Ascending aorta (tissue), 2 donors: ENCODE results near the gene ANKRD42. TPM values are rescaled to one million over a fixed set of nuclear protein-coding genes. Genes with fewer than 3 reads are reported as not detected.
A peak's percentile ranks its signal among the peaks of the same experiment; 100 is the strongest.

Experiments used
- DNase-seq, 2 donors: peaks; one replicate each; pipeline ENCODE4 v3.0.0-alpha.2; 2019; ENCODE audit warnings: low spot score in 2 of 2
- H3K27ac ChIP-seq, 2 donors: fragments of 200-600 bp; sonication (generic); one replicate each; pipeline ENCODE4 v1.5.1; 2016 to 2017; ENCODE audit warnings: mild to moderate bottlenecking in 1 of 2
- H3K27me3 ChIP-seq: fragments of 200-600 bp; sonication (generic); one replicate; pipeline ENCODE4 v1.5.1; 2017
- H3K36me3 ChIP-seq, 2 donors: fragments of 200-600 bp; sonication (generic); one replicate each; pipeline ENCODE4 v1.5.1; 2016
- H3K4me1 ChIP-seq, 2 donors: fragments of 200-600 bp; sonication (generic); one replicate each; pipeline ENCODE4 v1.5.1; 2016 to 2017; ENCODE audit warnings: mild to moderate bottlenecking in 1 of 2
- H3K4me3 ChIP-seq, 2 donors: fragments of 200-600 bp; sonication (generic); one replicate each; pipeline ENCODE4 v1.5.1; 2016 to 2017; ENCODE audit warnings: mild to moderate bottlenecking in 1 of 2
- H3K9me3 ChIP-seq, 2 donors: fragments of 200-600 bp; sonication (generic); one replicate each; pipeline ENCODE4 v1.5.1; 2016
- intact Hi-C: fragments of 100-400 bp; cut with DNase I; formaldehyde crosslinking; loops from one replicate; pipeline ENCODE4 v1.15.1; 2023
- total RNA-seq: library from RNA; depleted of rRNA; stranded (reverse); fragments of >200 nt; gene quantifications from one replicate; pipeline ENCODE4 v1.1.0, GENCODE V29; 2016
- TF ChIP-seq, protein P1 (sequence below), 3 experiments: fragments of 200-600 bp in 2 of 3; fragments of 450-650 bp in 1 of 3; sonication (generic) in 2 of 3; IDR thresholded peaks; one replicate each; pipeline ENCODE4 v1.5.1; 2016 to 2019; ENCODE audit warnings: antibody characterized with exemption in 3 of 3, mild to moderate bottlenecking in 1 of 3, moderate library complexity in 1 of 3

The ANKRD42 gene
- total RNA-seq, 1 donor from 2014 or later, result 25.1 TPM

GRCh38 chr11:83285151-83285770 is 91.7 kb downstream of the ANKRD42 start:
- Histone ChIP-seq H3K9me3 (no peaks in the 10 kb centered on the region), H3K4me1 (peaks cover 0 to 20% of the 10 kb centered on the region in 2 donors), H3K36me3 (no peaks in the 10 kb centered on the region), H3K27ac (peak overlapping the region; percentile 94 to 98), H3K27me3 (no peaks in the 10 kb centered on the region), H3K4me3 (peak overlapping the region; percentile 86 to 87)
- intact Hi-C loops, result loop anchor here (5.0 kb wide), 2 partner anchors 213 to 553 kb away; partner anchors contain the start of genes FAM181B and RAB30
- no peak for DNase-seq
- TF ChIP-seq, protein P1, sequence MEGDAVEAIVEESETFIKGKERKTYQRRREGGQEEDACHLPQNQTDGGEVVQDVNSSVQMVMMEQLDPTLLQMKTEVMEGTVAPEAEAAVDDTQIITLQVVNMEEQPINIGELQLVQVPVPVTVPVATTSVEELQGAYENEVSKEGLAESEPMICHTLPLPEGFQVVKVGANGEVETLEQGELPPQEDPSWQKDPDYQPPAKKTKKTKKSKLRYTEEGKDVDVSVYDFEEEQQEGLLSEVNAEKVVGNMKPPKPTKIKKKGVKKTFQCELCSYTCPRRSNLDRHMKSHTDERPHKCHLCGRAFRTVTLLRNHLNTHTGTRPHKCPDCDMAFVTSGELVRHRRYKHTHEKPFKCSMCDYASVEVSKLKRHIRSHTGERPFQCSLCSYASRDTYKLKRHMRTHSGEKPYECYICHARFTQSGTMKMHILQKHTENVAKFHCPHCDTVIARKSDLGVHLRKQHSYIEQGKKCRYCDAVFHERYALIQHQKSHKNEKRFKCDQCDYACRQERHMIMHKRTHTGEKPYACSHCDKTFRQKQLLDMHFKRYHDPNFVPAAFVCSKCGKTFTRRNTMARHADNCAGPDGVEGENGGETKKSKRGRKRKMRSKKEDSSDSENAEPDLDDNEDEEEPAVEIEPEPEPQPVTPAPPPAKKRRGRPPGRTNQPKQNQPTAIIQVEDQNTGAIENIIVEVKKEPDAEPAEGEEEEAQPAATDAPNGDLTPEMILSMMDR (IDR thresholded peaks at IDR 0.05), result no peak

- H3K36me3 ChIP-seq, result no peaks in the 10 kb centered on the region
- TF ChIP-seq, protein P1 (IDR thresholded peaks at IDR 0.05), result peak in 1 of 3 experiments; percentile 22
- H3K27me3 ChIP-seq, result no peaks in the 10 kb centered on the region
- peaks cover 0 to 20% of the 10 kb centered on the region in 2 donors for H3K4me1 ChIP-seq
- no peaks in the 10 kb centered on the region for H3K9me3 ChIP-seq
- intact Hi-C loops, result loop anchor here (1.0 to 5.0 kb wide), 5 partner anchors 93 to 554 kb away; partner anchors contain the start of genes ANKRD42, FAM181B, PRCP and RAB30
- peak within 1 kb of the TSS; percentile 94 to 98 for H3K27ac ChIP-seq
- peak; percentile 89 to 98 for DNase-seq
- H3K4me3 ChIP-seq, result peak within 1 kb of the TSS; percentile 86 to 87
These were observed 92.4 kb downstream of the ANKRD42 start, which contains the start of gene CCDC90B for GRCh38 chr11:83285771-83286528. TSS of gene CCDC90B (minus strand) at chr11:83286367. CDS start at chr11:83285972, 395 bp downstream.

DNA sequence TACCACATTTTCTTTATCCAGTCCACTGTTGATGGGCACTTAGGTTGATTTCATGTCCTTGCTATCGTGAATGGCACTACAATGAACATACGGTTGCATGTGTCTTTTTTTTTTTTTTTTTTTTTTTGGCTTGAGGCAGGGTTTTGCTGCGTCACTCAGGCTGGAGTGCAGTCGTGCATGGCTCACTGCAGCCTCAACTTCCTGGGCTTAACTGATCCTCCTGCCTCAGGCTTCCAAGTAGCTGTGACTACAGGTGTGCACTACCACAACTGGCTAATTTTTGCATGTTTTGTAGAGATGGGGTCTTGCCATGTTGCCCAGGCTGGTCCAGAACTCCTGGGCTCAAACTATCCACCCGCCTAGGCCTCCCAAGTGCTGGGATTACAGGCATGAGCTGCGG is 94.1 kb downstream of the ANKRD42 start:
- Histone ChIP-seq H3K9me3 (no peaks in the 10 kb centered on the region), H3K27ac (no peak overlapping the region), H3K4me3 (no peak overlapping the region), H3K4me1 (peaks cover 0 to 11% of the 10 kb centered on the region in 2 donors), H3K27me3 (no peaks in the 10 kb centered on the region), H3K36me3 (no peaks in the 10 kb centered on the region)
- TF ChIP-seq, protein P1 (IDR thresholded peaks at IDR 0.05), result no peak
- intact Hi-C loops, result loop anchor here (5.0 kb wide), 2 partner anchors 215 to 555 kb away; partner anchors contain the start of genes FAM181B and RAB30
- no peak for DNase-seq

- intact Hi-C loops, result loop anchor here (10.0 kb wide), 1 partner anchor 522 kb away; no protein-coding TSS in a partner anchor
- no peak for DNase-seq
- TF ChIP-seq, protein P1 (IDR thresholded peaks at IDR 0.05), result peak in 2 of 3 experiments; percentile 46 to 55
These were observed 99.4 kb downstream of the ANKRD42 start for GRCh38 chr11:83292709-83293456.

DNA sequence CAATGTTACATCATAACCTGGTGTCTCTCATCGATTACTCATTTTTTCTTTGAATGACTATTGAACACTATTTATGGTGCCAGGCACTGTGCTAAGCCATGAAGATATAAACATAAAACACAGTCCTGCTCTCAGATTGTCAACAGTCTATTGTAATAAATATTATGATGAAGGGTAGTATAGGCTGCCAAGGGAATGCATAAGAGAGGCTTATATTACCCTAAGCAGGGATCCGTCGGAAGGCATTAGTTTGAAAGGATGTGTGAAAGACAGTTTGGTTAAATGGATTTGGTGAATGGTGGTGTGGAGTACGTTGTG is 99.9 kb downstream of the ANKRD42 start:
- H3K4me1 ChIP-seq, result no peaks in the 10 kb centered on the region
- TF ChIP-seq, protein P1 (IDR thresholded peaks at IDR 0.05), result no peak
- H3K36me3 ChIP-seq, result no peaks in the 10 kb centered on the region
- H3K27ac ChIP-seq, result no peak overlapping the region
- no peaks in the 10 kb centered on the region for H3K27me3 ChIP-seq
- intact Hi-C loops, result loop anchor here (10.0 kb wide), 1 partner anchor 521 kb away; no protein-coding TSS in a partner anchor
- no peaks in the 10 kb centered on the region for H3K9me3 ChIP-seq
- no peak overlapping the region for H3K4me3 ChIP-seq
- DNase-seq, result no peak

More at GRCh38 chr11:83292709-83293456, 99.4 kb downstream of the ANKRD42 start:
- no peaks in the 10 kb centered on the region for H3K4me1 ChIP-seq
- H3K36me3 ChIP-seq, result no peaks in the 10 kb centered on the region
- H3K9me3 ChIP-seq, result no peaks in the 10 kb centered on the region
- H3K4me3 ChIP-seq, result no peak overlapping the region
- H3K27ac ChIP-seq, result no peak overlapping the region
- H3K27me3 ChIP-seq, result no peaks in the 10 kb centered on the region
